NCI-H1105 treated with DMSO at 0.1 percent for 48 hours (cell line): Measurements from ENCODE around the gene SLC28A1.
A peak's percentile ranks its signal among the peaks of the same experiment; 100 is the strongest.
"Not testable (repeated sequence)": the region's sequence is repeated elsewhere in the genome, so short reads cannot be mapped to it uniquely, and the experiment has no call there.

Source experiments
- DNase-seq: peaks from one replicate; lab custom pipeline; 2025; lab: John Stamatoyannopoulos, UW

The SLC28A1 gene

GRCh38 chr15:84973492-84974460, 89.3 kb downstream of the SLC28A1 start:
- DNase-seq, result no peak

- no peak for DNase-seq
Measured at GRCh38 chr15:84975871-84976351, 91.4 kb downstream of the SLC28A1 start.

DNA sequence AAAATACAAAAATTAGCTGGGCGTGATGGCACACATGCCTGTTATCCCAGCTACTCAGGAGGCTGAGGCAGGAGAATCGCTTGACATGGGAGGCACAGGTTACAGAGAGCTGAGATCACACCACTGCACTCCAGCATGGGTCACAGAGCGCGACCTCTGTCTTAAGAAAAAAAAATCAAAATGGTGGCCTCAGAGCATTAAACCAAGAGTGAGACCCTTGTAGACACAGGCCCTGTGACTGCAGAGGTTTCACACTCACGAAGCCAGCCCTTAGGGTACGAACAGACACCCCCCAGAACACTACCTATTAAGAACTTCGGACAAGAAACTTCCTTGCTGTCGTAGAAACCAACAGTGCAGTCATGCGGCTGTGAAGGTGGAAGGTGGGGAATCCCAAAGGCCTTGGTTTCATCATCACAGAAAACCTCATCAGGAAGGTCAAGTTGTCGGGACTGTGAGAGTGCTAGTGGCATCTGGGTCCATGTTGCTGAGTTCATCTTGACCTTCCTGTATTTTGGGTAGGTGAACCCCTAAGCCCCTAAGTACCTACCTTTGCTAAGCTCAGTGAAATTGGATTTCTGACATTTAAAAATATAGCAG, 92.4 kb downstream of the SLC28A1 start:
- no peak for DNase-seq

- no peak for DNase-seq
Measured at GRCh38 chr15:84979651-84980050, 95.2 kb downstream of the SLC28A1 start.

DNA sequence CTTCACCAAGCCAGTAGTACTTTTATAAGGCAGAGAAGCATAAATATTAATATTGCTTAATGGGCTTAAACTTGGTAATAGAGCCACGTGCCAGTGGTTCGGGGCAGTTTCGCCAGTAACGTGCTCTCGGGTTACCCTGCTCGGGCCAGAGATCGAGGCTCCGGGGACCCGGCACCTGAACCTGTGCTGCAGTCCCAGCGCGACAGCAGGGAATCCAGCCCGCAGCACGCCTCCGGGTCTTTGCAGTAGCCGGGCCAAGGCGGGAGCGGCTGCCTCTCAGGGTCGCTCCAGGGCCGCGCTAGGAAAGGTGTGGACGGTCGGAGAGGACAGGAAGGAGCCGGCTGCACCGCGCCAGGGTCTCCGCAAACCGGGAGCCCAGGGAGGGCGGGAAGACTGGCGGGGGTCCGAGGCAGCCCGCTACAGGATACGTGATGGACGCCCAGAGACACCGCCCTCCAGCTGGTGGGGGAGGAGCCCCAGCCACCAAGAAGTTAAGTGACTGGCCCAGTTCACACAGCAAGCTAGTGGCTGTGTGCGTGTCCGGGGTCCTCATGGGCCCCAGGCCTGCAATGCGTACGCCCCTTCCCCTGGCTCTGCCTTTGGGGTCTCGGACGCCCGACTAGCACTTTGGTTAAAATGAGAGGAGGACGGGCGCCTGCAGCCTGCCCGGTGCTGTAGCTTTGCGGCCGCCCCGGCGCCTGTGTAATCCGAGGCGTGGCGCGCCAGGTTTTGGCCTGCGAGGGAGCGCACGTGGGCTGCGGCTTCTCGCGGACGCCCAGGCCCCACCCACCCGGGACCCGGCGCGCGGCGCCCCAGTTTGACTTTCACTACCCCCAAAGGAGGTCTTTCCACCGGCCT, 96.0 kb downstream of the SLC28A1 start:
- DNase-seq, result peak; percentile 62

- peak; percentile 79 for DNase-seq
Measured at GRCh38 chr15:84981054-84981710, 96.7 kb downstream of the SLC28A1 start.

DNA sequence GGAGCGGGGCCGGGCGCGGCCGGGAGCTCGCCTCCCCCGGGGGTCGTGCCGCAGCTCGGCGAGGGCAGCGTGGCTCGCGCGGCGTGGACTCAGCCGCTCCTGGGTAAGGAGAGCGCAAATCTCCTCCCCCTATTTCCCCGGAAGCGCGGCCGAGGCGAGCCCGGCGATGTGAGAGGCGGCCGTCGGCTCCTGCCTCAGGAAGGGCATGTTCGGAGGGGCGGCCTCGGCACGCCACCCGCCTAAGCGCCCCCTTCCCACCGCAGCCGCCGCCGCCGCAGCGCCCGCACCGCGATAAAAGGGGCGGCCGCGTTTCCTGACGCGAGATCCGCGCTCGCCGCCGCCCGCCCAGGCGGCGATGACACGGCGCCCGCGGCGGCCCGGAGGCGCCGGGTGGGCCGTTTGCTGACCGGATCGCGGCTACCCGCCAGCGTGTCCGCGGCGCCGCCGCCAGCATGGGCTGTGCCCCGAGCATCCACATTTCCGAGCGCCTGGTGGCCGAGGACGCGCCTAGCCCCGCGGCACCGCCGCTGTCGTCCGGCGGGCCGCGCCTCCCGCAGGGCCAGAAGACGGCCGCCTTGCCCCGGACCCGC, 97.3 kb downstream of the SLC28A1 start, which contains the start of gene PDE8A:
PDE8A (plus strand) TSS at position 146 of the 590 bp plus-strand sequence; CDS start at position 453, 307 bp downstream.
- DNase-seq, result no peak

DNA sequence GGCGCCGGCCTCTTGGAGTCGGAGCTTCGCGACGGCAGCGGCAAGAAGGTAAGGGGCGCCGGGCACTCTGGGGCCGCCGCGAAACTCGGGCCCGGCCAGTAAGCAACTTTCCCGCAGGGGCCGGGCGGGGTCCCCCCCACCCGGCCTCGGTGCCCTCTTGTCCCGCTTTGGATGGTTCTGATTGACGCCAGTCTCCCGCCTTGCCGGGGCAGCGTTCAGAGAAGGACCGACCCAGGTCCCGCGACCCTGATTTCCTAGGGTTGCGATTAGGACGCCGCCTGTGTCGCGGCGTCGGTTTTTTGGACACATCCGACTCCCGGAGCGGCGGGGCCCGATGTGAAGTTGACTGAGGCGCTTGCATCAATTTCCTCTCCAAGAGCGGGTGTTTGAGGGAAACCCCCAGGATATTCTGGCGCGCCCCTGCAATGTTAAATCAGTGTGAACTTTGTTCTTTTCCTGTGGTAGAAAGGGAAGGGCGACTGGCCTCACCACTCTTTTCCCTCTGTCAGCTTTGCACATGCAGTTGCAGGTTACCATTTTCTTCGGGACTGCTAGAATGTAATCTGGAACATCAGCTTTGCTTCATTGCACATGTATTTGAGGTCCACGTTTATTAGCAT, 97.9 kb downstream of the SLC28A1 start:
- peak; percentile 1 for DNase-seq

DNA sequence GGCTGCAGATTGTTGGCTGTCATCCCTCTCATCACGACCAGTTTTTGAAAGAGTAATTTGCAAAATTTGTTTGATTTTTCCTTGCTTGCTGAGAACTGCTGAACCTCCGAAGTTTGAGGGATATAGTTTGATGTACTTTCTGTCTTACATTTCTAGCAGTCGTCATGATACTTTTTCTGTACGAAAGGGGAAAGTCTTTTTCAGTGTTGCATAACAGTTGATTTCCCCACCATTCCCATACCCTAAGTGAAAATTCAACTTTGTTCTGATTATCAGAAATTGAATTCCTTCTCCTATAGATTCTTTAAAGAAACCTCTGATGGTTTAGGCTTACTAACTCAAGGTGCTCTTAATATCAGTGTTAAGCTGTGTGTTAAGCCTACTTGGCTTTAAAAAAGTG, 98.8 kb downstream of the SLC28A1 start:
- no peak for DNase-seq

- DNase-seq, result no peak
Measured at GRCh38 chr15:84983711-84984110, 99.2 kb downstream of the SLC28A1 start.

- no peak for DNase-seq
Measured at GRCh38 chr15:84985158-84985557, 100.7 kb downstream of the SLC28A1 start.

DNA sequence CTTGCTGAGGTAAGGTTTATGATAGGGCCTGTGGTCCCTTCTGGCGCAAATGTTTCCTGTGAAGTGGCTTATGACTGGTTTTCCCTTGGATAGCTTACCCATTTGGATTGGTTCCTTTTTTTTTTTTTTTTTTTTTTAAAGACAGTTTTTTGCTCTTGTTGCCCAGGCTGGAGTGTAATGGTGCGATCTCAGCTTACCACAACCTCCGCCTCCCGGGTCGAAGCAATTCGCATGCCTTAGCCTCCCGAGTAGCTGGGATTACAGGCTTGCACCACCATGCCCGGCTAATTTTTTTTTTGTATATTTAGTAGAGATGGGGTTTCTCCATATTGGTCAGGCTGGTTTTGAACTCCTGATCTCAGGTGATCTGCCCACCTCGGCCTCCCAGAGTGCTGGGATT, 102.9 kb downstream of the SLC28A1 start:
- not testable (repeated sequence) for DNase-seq

GRCh38 chr15:84987949-84988624, 103.6 kb downstream of the SLC28A1 start:
- no peak for DNase-seq

- no peak for DNase-seq
Measured at GRCh38 chr15:84988909-84989644, 104.6 kb downstream of the SLC28A1 start.

DNA sequence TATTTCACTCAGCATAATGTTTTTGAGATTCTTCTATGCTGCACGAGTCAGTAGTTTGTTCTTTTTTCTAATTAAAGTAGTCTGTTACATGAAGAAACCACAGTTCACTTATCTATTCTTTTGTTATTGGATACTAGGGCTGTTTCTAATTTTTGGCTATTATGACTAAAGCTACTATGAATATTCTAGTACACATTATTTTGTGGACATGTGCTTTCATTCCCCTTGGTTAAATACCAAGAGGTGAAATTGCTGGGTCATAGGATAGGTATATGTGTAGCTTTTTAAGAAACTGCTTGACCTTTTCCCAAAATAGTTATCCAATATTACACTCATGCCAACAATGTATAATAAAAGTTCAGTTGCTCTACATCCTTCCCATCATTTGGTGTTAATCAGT, 106.0 kb downstream of the SLC28A1 start:
- no peak for DNase-seq

GRCh38 chr15:84991014-84991712, 106.7 kb downstream of the SLC28A1 start:
- DNase-seq, result no peak

DNA sequence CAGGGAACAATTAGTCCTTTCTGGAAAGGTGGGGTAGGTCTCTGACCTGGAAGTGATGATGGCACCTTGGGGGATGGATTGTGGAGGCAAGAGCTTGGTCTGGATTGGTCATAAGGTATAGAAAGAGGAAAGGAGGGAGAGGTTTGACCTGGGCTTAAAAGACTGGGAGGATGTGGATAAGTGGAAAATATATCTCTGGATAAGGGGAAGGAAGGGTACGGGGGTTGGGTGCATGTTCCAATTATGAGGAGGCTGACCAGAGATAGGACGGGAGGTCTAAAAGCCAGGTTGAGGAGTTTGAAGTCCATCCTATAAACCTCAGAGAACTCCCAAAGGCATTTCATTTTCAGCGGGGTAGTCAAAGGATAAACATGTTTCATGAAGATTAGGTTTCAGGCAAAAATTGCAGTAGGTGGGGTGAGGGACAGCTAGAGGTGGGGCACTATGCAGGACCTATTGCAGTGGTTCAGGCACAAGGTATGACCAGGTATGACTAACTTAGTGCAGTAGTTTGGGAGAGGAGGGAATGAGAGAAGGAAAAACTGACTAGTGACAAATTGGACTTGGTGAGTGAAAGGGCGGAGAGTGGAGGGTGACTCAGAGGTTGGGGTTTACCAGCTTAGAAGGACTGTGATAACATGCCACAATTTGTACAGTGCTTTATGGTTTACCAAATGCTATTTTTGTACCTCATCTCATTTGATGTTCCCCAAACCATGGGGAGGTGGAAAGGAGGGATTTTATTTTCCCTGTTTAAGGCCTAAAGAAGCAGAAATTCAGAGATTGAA, 107.9 kb downstream of the SLC28A1 start:
- no peak for DNase-seq
